K562 (cell line): ENCODE data around the gene TMEM248. TPM values are rescaled to one million over a fixed set of nuclear protein-coding genes. Genes with fewer than 3 reads are reported as not detected.

Source experiments
- ATAC-seq: fragments of 200-7000 bp; cut with Tn5 transposase; 3 replicates; pipeline ENCODE4 v1.9.1; 2020; ENCODE audit warnings: moderate library complexity
- BruUV-seq: library from RNA; stranded (reverse); fragments of 400-500 nt; replicated peaks from 2 replicates; lab custom pipeline; 2021; lab: Mats Ljungman, UMichigan
- CTCF ChIA-PET: fragments of 300-600 bp; formaldehyde crosslinking; extraction: SDS; loops from one replicate; lab custom pipeline; 2021; ENCODE audit warnings: low intra/inter-chr PET ratio; lab: Yijun Ruan, JAX
- POLR2A ChIA-PET: fragments of 300-600, 350-650 bp; sonication (Branson Sonifier 250); formaldehyde crosslinking; extraction: SDS; loops from one replicate; lab custom pipeline; 2021; ENCODE audit warnings: antibody characterized with exemption, inconsistent platforms; lab: Yijun Ruan, JAX
- DNase-seq, 4 experiments: peaks; one replicate each; pipeline versions ENCODE4 v3.0.0 to v3.0.0-alpha.2; 2011 to 2018; ENCODE audit warnings: low spot score in 3 of 4, mixed read lengths in 3 of 4; ENCODE audit errors: extremely low read depth in 1 of 4
- FAIRE-seq: peaks from 2 replicates; lab custom pipeline; 2011; peaks lifted over from hg19 to GRCh38; lab: Jason Lieb, UNC
- H2AFZ ChIP-seq: 2 replicates; pipeline ENCODE4 v1.6.0; 2011; ENCODE audit warnings: low read depth, low read length, control low read depth, inconsistent platforms
- H3K27ac ChIP-seq: fragments of 200-600 bp; 3 replicates; pipeline ENCODE4 v1.8.0; 2011; ENCODE audit warnings: low read depth, mild to moderate bottlenecking, control low read depth, inconsistent platforms, low read length, moderate library complexity, mixed read lengths; ENCODE audit errors: extremely low read depth
- H3K27me3 ChIP-seq, 2 experiments: fragments of 300-600 bp in 1 of 2; 2 replicates in 1 of 2; 3 replicates in 1 of 2; pipeline versions ENCODE4 v1.6.0 to v1.8.0; 2011; ENCODE audit warnings: inconsistent platforms in 2 of 2, low read length in 2 of 2, mild to moderate bottlenecking in 1 of 2, mixed read lengths in 1 of 2, moderate library complexity in 1 of 2; ENCODE audit not compliant: control insufficient read depth in 2 of 2, insufficient read depth in 2 of 2
- H3K36me3 ChIP-seq: fragments of 300-600 bp; 3 replicates; pipeline ENCODE4 v1.8.0; 2011; ENCODE audit warnings: mild to moderate bottlenecking, low read length, inconsistent platforms; ENCODE audit not compliant: control insufficient read depth, insufficient read depth
- H3K4me1 ChIP-seq, 2 experiments: fragments of 200-600 bp in 1 of 2; replicated peaks in 1 of 2; 2 replicates in 1 of 2; 3 replicates in 1 of 2; pipeline versions ENCODE4 v1.5.1 to v1.8.0; 2011; ENCODE audit warnings: inconsistent platforms in 2 of 2, low read length in 2 of 2, mild to moderate bottlenecking in 1 of 2, mixed read lengths in 1 of 2, moderate library complexity in 1 of 2; ENCODE audit not compliant: control insufficient read depth in 2 of 2, insufficient read depth in 2 of 2
- H3K4me2 ChIP-seq: 2 replicates; pipeline ENCODE4 v1.6.1; 2011; ENCODE audit warnings: low read length, control low read depth, inconsistent platforms, mixed read lengths; ENCODE audit not compliant: insufficient read depth
- H3K4me3 ChIP-seq: fragments of 200-600 bp; sonication (generic), shearing (Covaris generic); 2 replicates; pipeline ENCODE4 v1.5.1; 2016; ENCODE audit warnings: control low read depth, inconsistent platforms
- H3K79me2 ChIP-seq: fragments of 200-600 bp; 3 replicates; pipeline ENCODE4 v1.8.0; 2011; ENCODE audit warnings: low read length, inconsistent platforms; ENCODE audit not compliant: control insufficient read depth, insufficient read depth
- H3K9ac ChIP-seq, 2 experiments: 2 replicates each; pipeline versions ENCODE4 v1.6.0 to v1.6.1; 2011; ENCODE audit warnings: low read depth in 2 of 2, low read length in 2 of 2, control low read depth in 1 of 2, inconsistent platforms in 1 of 2, mild to moderate bottlenecking in 1 of 2, mixed read lengths in 1 of 2; ENCODE audit not compliant: insufficient read depth in 1 of 2
- H3K9me1 ChIP-seq: one replicate; pipeline ENCODE4 v1.6.0; 2011; ENCODE audit warnings: inconsistent platforms, mild to moderate bottlenecking, low read length, moderate library complexity; ENCODE audit not compliant: control insufficient read depth, insufficient read depth
- H3K9me3 ChIP-seq: replicated peaks from 2 replicates; pipeline ENCODE4 v1.5.1; 2011; ENCODE audit warnings: low read depth, low read length, inconsistent platforms; ENCODE audit not compliant: control insufficient read depth, insufficient read depth
- H4K20me1 ChIP-seq: replicated peaks from 2 replicates; pipeline ENCODE4 v1.6.1; 2011; ENCODE audit warnings: low read length, inconsistent platforms, mixed read lengths; ENCODE audit not compliant: control insufficient read depth, insufficient read depth
- DMBX1 ChIP-seq: fragments of 250-450 bp; sonication (Bioruptor Pico); IDR thresholded peaks from 2 replicates; pipeline ENCODE4 v1.8.0; 2022; ENCODE audit warnings: inconsistent platforms, mild to moderate bottlenecking, moderate library complexity, borderline replicate concordance
- HDAC3 ChIP-seq: fragments of 450-650 bp; IDR thresholded peaks from 2 replicates; pipeline ENCODE4 v1.6.1; 2018; ENCODE audit warnings: borderline replicate concordance, mild to moderate bottlenecking, moderate library complexity; ENCODE audit not compliant: partially characterized antibody
- MCM5 ChIP-seq: fragments of 450-650 bp; IDR thresholded peaks from 2 replicates; pipeline ENCODE4 v1.6.1; 2016; ENCODE audit warnings: low read depth
- NR4A1 ChIP-seq, 2 experiments: fragments of 250-450 bp in 1 of 2; fragments of 450-650 bp in 1 of 2; sonication (Bioruptor Pico) in 1 of 2; IDR thresholded peaks; 2 replicates each; pipeline versions ENCODE4 v1.4.0 to v1.6.1; 2016 to 2020; ENCODE audit warnings: mild to moderate bottlenecking in 2 of 2, missing compliant biosample characterization in 1 of 2, missing genetic modification characterization in 1 of 2, moderate library complexity in 1 of 2
- SIRT6 ChIP-seq: IDR thresholded peaks from one replicate; pipeline ENCODE4 v1.6.1; 2012; ENCODE audit warnings: low read depth, mild to moderate bottlenecking, control low read depth, inconsistent platforms, low read length, moderate library complexity
- SLC30A9 ChIP-seq: fragments of 250-450 bp; sonication (Bioruptor Pico); IDR thresholded peaks from 2 replicates; pipeline ENCODE4 v1.8.0; 2022; ENCODE audit warnings: mild to moderate bottlenecking, moderate library complexity
- SNIP1 ChIP-seq: fragments of 450-650 bp; IDR thresholded peaks from 2 replicates; pipeline ENCODE4 v1.7.1; 2017; ENCODE audit warnings: low read depth, mild to moderate bottlenecking
- STAT5B ChIP-seq: fragments of 250-450 bp; sonication (Bioruptor Pico); IDR thresholded peaks from 2 replicates; pipeline ENCODE4 v1.8.0; 2021; ENCODE audit warnings: mild to moderate bottlenecking, inconsistent platforms
- ZNF263 ChIP-seq: sonication (generic); formaldehyde crosslinking; IDR thresholded peaks from 2 replicates; pipeline ENCODE4 v1.8.0; 2022; ENCODE audit warnings: mild to moderate bottlenecking, missing genetic modification reagents, borderline replicate concordance
- ZNF764 ChIP-seq: fragments of 250-450 bp; sonication (Bioruptor Pico); IDR thresholded peaks from 2 replicates; pipeline ENCODE4 v1.4.0; 2020; ENCODE audit warnings: low read depth, mild to moderate bottlenecking, moderate library complexity
- ZSCAN32 ChIP-seq: fragments of 450-650 bp; formaldehyde crosslinking; IDR thresholded peaks from 2 replicates; pipeline ENCODE4 v1.4.0; 2020; ENCODE audit warnings: mild to moderate bottlenecking, moderate library complexity
- WGBS: fragments of 100-300 bp; shearing (Covaris generic); methylation state at CpG from one replicate; pipeline ENCODE4 v1.1.6; 2016; ENCODE audit warnings: low coverage, mixed read lengths; ENCODE audit not compliant: insufficient coverage; ENCODE audit errors: missing lambda C conversion rate; 5-methylcytosine and 5-hydroxymethylcytosine counted together
- in situ Hi-C: fragments of 300-500 bp; cut with MboI; formaldehyde crosslinking; loops from 4 replicates; pipeline ENCODE4 v1.15.0; 2018; ENCODE audit warnings: inconsistent platforms, mixed read lengths
- intact Hi-C: fragments of 100-400 bp; cut with micrococcal nuclease; formaldehyde crosslinking; loops from 2 replicates; pipeline ENCODE4 v1.14.2; 2022
- polyA plus RNA-seq, 8 experiments: library from polyadenylated mRNA; depleted of rRNA in 4 of 8; stranded (reverse) in 5 of 8; unstranded in 3 of 8; fragments of >200 nt; fragmentation: Nextera tagmentation in 2 of 8; fragmentation: Illumina TruSeq in 1 of 8; extraction: Ambion mirVana in 2 of 8; extraction: Trizol in 1 of 8; gene quantifications; 2 replicates each; pipeline versions ENCODE4 v1.2.1 to v1.2.3, GENCODE V29; 2011 to 2014; ENCODE audit warnings: inconsistent platforms in 1 of 8, missing spikeins in 1 of 8
- total RNA-seq, 7 experiments: library from RNA; depleted of rRNA in 6 of 7; stranded (reverse); fragments of >200 nt in 6 of 7; fragmentation: Illumina TruSeq in 2 of 7; extraction: Trizol in 2 of 7; gene quantifications; 2 replicates each; pipeline versions ENCODE4 v1.2.1 to v1.2.3, GENCODE V29; 2011 to 2021; ENCODE audit warnings: low replicate concordance in 1 of 7
- TF ChIP-seq, protein P1 (sequence below): fragments of 450-650 bp; IDR thresholded peaks from 2 replicates; pipeline ENCODE4 v1.6.1; 2016; ENCODE audit warnings: antibody characterized with exemption
- TF ChIP-seq, protein P2 (sequence below): fragments of 450-650 bp; formaldehyde crosslinking; IDR thresholded peaks from 2 replicates; pipeline ENCODE4 v1.4.0; 2022; ENCODE audit warnings: missing genetic modification characterization

The TMEM248 gene
- total and polyA plus RNA-seq, 9 of the 15 experiments (the other 6 are each of a cell fraction or from before 2014, with no cell fraction given), result 6.3 to 132 (median 64.4) TPM

DNA sequence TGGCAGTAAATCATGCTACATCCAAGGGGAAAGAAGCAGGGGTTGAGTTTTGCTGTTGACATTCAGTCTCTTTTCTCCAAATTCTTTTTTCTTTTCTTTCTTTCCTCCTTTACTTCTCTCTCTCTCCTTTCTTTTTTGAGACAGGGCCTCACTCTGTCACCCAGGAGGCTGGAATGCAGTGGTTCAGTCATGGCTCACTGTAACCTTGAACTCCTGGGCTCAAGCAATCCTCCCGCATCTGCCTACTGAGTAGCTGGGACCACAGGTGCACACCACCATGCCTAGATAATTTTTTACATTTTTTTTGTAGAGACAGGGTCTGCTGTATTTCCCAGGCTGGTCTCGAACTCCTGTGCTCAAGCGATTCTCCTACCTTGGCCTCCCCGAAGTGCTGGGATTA, 39.2 kb downstream of the TMEM248 start:
- intact Hi-C loops (no loop called here), in situ Hi-C loops (no loop called here)
- ChIA-PET CTCF (no interaction called here), POLR2A (interaction anchor here (0.7 kb wide), 2 partner anchors 8 to 28 kb away, joined by 3 read pairs; no protein-coding TSS in a partner anchor)
- H3K27me3 ChIP-seq, result no peaks in the 10 kb centered on the region
- H2AFZ ChIP-seq, result no peak overlapping the region
- H3K4me2 ChIP-seq, result no peak overlapping the region
- no peaks in the 10 kb centered on the region for H3K4me1 ChIP-seq
- BruUV-seq, result no TSS peak
- H3K79me2 ChIP-seq, result no peaks in the 10 kb centered on the region
- H3K9me3 ChIP-seq, result no peaks in the 10 kb centered on the region
- DNase-seq (no peak), ATAC-seq (no peak), FAIRE-seq (no peak)
- WGBS, result 69% methylated on average over 4 of the region's 4 CpGs
- H4K20me1 ChIP-seq, result no peaks in the 10 kb centered on the region
- H3K9ac ChIP-seq, result no peak overlapping the region
- no peak overlapping the region for H3K27ac ChIP-seq
- TF ChIP-seq ZSCAN32, result no peak
- TF ChIP-seq ZNF263, result no peak
- no peak for TF ChIP-seq SLC30A9 (CRISPR knock-in tag)
- no peak for TF ChIP-seq ZNF764 (CRISPR knock-in tag)
- no peak for TF ChIP-seq NR4A1 (CRISPR knock-in tag; IDR thresholded peaks at IDR 0.05)
- no peak for TF ChIP-seq NR4A1 (tag; IDR thresholded peaks at IDR 0.05)
- no peak for TF ChIP-seq MCM5
- TF ChIP-seq, protein P1, sequence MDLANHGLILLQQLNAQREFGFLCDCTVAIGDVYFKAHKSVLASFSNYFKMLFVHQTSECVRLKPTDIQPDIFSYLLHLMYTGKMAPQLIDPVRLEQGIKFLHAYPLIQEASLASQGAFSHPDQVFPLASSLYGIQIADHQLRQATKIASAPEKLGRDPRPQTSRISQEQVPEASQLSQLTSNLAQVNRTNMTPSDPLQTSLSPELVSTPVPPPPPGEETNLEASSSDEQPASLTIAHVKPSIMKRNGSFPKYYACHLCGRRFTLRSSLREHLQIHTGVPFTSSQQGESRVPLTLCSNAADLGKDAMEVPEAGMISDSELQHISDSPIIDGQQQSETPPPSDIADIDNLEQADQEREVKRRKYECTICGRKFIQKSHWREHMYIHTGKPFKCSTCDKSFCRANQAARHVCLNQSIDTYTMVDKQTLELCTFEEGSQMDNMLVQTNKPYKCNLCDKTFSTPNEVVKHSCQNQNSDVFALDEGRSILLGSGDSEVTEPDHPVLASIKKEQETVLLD, result no peak
- TF ChIP-seq HDAC3, result no peak
- TF ChIP-seq DMBX1 (CRISPR knock-in tag), result no peak
- TF ChIP-seq STAT5B (CRISPR knock-in tag), result no peak
- TF ChIP-seq, protein P2, sequence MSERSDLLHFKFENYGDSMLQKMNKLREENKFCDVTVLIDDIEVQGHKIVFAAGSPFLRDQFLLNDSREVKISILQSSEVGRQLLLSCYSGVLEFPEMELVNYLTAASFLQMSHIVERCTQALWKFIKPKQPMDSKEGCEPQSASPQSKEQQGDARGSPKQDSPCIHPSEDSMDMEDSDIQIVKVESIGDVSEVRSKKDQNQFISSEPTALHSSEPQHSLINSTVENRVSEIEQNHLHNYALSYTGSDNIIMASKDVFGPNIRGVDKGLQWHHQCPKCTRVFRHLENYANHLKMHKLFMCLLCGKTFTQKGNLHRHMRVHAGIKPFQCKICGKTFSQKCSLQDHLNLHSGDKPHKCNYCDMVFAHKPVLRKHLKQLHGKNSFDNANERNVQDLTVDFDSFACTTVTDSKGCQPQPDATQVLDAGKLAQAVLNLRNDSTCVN (CRISPR knock-in tag), result no peak
- no peak for TF ChIP-seq SIRT6
- no peak for TF ChIP-seq SNIP1
- H3K9me1 ChIP-seq, result no peaks in the 10 kb centered on the region
- H3K36me3 ChIP-seq, result peaks cover 40% of the 10 kb centered on the region
- no peak overlapping the region for H3K4me3 ChIP-seq
